HG03025 (cell line): Measurements from ENCODE around the gene GLE1.
"Not testable (repeated sequence)": the region's sequence is repeated elsewhere in the genome, so short reads cannot be mapped to it uniquely, and the experiment has no call there.

ENCODE experiments used
- ATAC-seq: cut with Tn5 transposase; IDR thresholded peaks from one replicate; pipeline ENCODE4 v1.9.1; 2021; ENCODE audit warnings: mild to moderate bottlenecking, moderate library complexity; ENCODE audit not compliant: unreplicated experiment, low FRiP score

Gene GLE1

GRCh38 chr9:128550770-128551656 is 46.5 kb downstream of the GLE1 start:
- ATAC-seq: no peak

- no peak for ATAC-seq
Measured at GRCh38 chr9:128551657-128552152, 47.2 kb downstream of the GLE1 start.

GRCh38 chr9:128552153-128552743 is 47.7 kb downstream of the GLE1 start, which contains the start of gene SPTAN1:
Gene SPTAN1, plus strand, starts transcription at chr9:128552587. Its CDS starts 14,154 bp downstream, at chr9:128566741.
- ATAC-seq: peak; percentile 74

- peak; percentile 42 for ATAC-seq
Measured at GRCh38 chr9:128552744-128553440, 48.4 kb downstream of the GLE1 start.

- no peak for ATAC-seq
Measured at GRCh38 chr9:128553728-128554127, 49.2 kb downstream of the GLE1 start.

GRCh38 chr9:128554155-128554862 is 49.8 kb downstream of the GLE1 start:
- no peak for ATAC-seq

- ATAC-seq: no peak
Measured at GRCh38 chr9:128555180-128555721, 50.7 kb downstream of the GLE1 start.

GRCh38 chr9:128556276-128556675 is 51.8 kb downstream of the GLE1 start:
- no peak for ATAC-seq

GRCh38 chr9:128556926-128557634 is 52.6 kb downstream of the GLE1 start:
- no peak for ATAC-seq

- no peak for ATAC-seq
Measured at GRCh38 chr9:128558431-128559310, 54.2 kb downstream of the GLE1 start.

- ATAC-seq: no peak
Measured at GRCh38 chr9:128565578-128565977, 61.1 kb downstream of the GLE1 start.

- ATAC-seq: no peak
Measured at GRCh38 chr9:128568470-128569078, 64.1 kb downstream of the GLE1 start.

GRCh38 chr9:128575469-128575868 is 71.0 kb downstream of the GLE1 start:
- no peak for ATAC-seq

- no peak for ATAC-seq
Measured at GRCh38 chr9:128575916-128576315, 71.4 kb downstream of the GLE1 start.

GRCh38 chr9:128577206-128577605 is 72.7 kb downstream of the GLE1 start:
- no peak for ATAC-seq

GRCh38 chr9:128579194-128579593 is 74.7 kb downstream of the GLE1 start:
- no peak for ATAC-seq

GRCh38 chr9:128580731-128581130 is 76.2 kb downstream of the GLE1 start:
- ATAC-seq: no peak

- not testable (repeated sequence) for ATAC-seq
Measured at GRCh38 chr9:128585155-128585554, 80.6 kb downstream of the GLE1 start.
